ENCODE measurements around the gene DOCK1.
"Not testable (repeated sequence)": the region's sequence is repeated elsewhere in the genome, so short reads cannot be mapped to it uniquely, and the experiment has no call there.

The DOCK1 gene

GRCh38 chr10:126889421-126889820 is 15.8 kb upstream of the DOCK1 start:
- Histone ChIP-seq H3K9ac (ENCODE audit: low read length) (no peak overlapping the region), H3K36me3 (ENCODE audit: control insufficient read depth, insufficient read depth, low read length) (no peaks in the 10 kb centered on the region), H3K4me1 (ENCODE audit: control insufficient read depth, insufficient read depth, low read length) (no peaks in the 10 kb centered on the region), H3K27ac (ENCODE audit: low read depth, low read length) (no peak overlapping the region), H3K27me3 (ENCODE audit: control insufficient read depth, insufficient read depth, low read length) (no peaks in the 10 kb centered on the region), H3K4me3 (ENCODE audit: low read length) (no peak overlapping the region)

GRCh38 chr10:126890797-126891196 is 14.4 kb upstream of the DOCK1 start:
- not testable (repeated sequence) for H3K36me3 ChIP-seq (ENCODE audit: control insufficient read depth, insufficient read depth, low read length); H3K27me3 ChIP-seq (ENCODE audit: control insufficient read depth, insufficient read depth, low read length); H3K27ac ChIP-seq (ENCODE audit: low read depth, low read length); H3K9ac ChIP-seq (ENCODE audit: low read length); H3K4me1 ChIP-seq (ENCODE audit: control insufficient read depth, insufficient read depth, low read length); H3K4me3 ChIP-seq (ENCODE audit: low read length)

- Histone ChIP-seq H3K4me3 (ENCODE audit: low read length) (no peak overlapping the region), H3K27ac (ENCODE audit: low read depth, low read length) (no peak overlapping the region), H3K36me3 (ENCODE audit: control insufficient read depth, insufficient read depth, low read length) (no peaks in the 10 kb centered on the region)
Measured at GRCh38 chr10:126892226-126893175, 12.7 kb upstream of the DOCK1 start.

GRCh38 chr10:126893206-126893605 is 12.0 kb upstream of the DOCK1 start:
- no peak overlapping the region for H3K4me3 ChIP-seq (ENCODE audit: low read length)
- H3K4me1 ChIP-seq (ENCODE audit: control insufficient read depth, insufficient read depth, low read length) = no peaks in the 10 kb centered on the region
- H3K27ac ChIP-seq (ENCODE audit: low read depth, low read length) = no peak overlapping the region
- H3K36me3 ChIP-seq (ENCODE audit: control insufficient read depth, insufficient read depth, low read length) = no peaks in the 10 kb centered on the region
- H3K27me3 ChIP-seq (ENCODE audit: control insufficient read depth, insufficient read depth, low read length) = no peaks in the 10 kb centered on the region
- no peak overlapping the region for H3K9ac ChIP-seq (ENCODE audit: low read length)

More at GRCh38 chr10:126892226-126893175, 12.7 kb upstream of the DOCK1 start:
- Histone ChIP-seq H3K9ac (ENCODE audit: low read length) (no peak overlapping the region), H3K4me1 (ENCODE audit: control insufficient read depth, insufficient read depth, low read length) (no peaks in the 10 kb centered on the region), H3K27me3 (ENCODE audit: control insufficient read depth, insufficient read depth, low read length) (no peaks in the 10 kb centered on the region)

- Histone ChIP-seq H3K4me3 (ENCODE audit: low read length) (no peak overlapping the region), H3K9ac (ENCODE audit: low read length) (no peak overlapping the region), H3K27ac (ENCODE audit: low read depth, low read length) (no peak overlapping the region), H3K4me1 (ENCODE audit: control insufficient read depth, insufficient read depth, low read length) (no peaks in the 10 kb centered on the region), H3K36me3 (ENCODE audit: control insufficient read depth, insufficient read depth, low read length) (no peaks in the 10 kb centered on the region), H3K27me3 (ENCODE audit: control insufficient read depth, insufficient read depth, low read length) (no peaks in the 10 kb centered on the region)
Measured at GRCh38 chr10:126893841-126894240, 11.4 kb upstream of the DOCK1 start.

GRCh38 chr10:126895214-126895781 is 9.9 kb upstream of the DOCK1 start:
- H3K4me3 ChIP-seq (ENCODE audit: low read length) = no peak overlapping the region
- no peaks in the 10 kb centered on the region for H3K36me3 ChIP-seq (ENCODE audit: control insufficient read depth, insufficient read depth, low read length)
- H3K27ac ChIP-seq (ENCODE audit: low read depth, low read length) = no peak overlapping the region
- no peaks in the 10 kb centered on the region for H3K27me3 ChIP-seq (ENCODE audit: control insufficient read depth, insufficient read depth, low read length)
- H3K9ac ChIP-seq (ENCODE audit: low read length) = no peak overlapping the region
- no peaks in the 10 kb centered on the region for H3K4me1 ChIP-seq (ENCODE audit: control insufficient read depth, insufficient read depth, low read length)

GRCh38 chr10:126898460-126898859 is 6.8 kb upstream of the DOCK1 start:
- H3K4me1 ChIP-seq (ENCODE audit: control insufficient read depth, insufficient read depth, low read length) = no peaks in the 10 kb centered on the region
- H3K27me3 ChIP-seq (ENCODE audit: control insufficient read depth, insufficient read depth, low read length) = no peaks in the 10 kb centered on the region
- no peak overlapping the region for H3K9ac ChIP-seq (ENCODE audit: low read length)
- H3K4me3 ChIP-seq (ENCODE audit: low read length) = no peak overlapping the region
- no peak overlapping the region for H3K27ac ChIP-seq (ENCODE audit: low read depth, low read length)
- no peaks in the 10 kb centered on the region for H3K36me3 ChIP-seq (ENCODE audit: control insufficient read depth, insufficient read depth, low read length)

- not testable (repeated sequence) for H3K4me3 ChIP-seq (ENCODE audit: low read length); H3K27ac ChIP-seq (ENCODE audit: low read depth, low read length); H3K27me3 ChIP-seq (ENCODE audit: control insufficient read depth, insufficient read depth, low read length); H3K9ac ChIP-seq (ENCODE audit: low read length); H3K4me1 ChIP-seq (ENCODE audit: control insufficient read depth, insufficient read depth, low read length); H3K36me3 ChIP-seq (ENCODE audit: control insufficient read depth, insufficient read depth, low read length)
Measured at GRCh38 chr10:126899529-126899928, 5.7 kb upstream of the DOCK1 start.

GRCh38 chr10:126902157-126902556 is 3.1 kb upstream of the DOCK1 start:
- Histone ChIP-seq H3K4me1 (ENCODE audit: control insufficient read depth, insufficient read depth, low read length) (peaks cover 5% of the 10 kb centered on the region), H3K27ac (ENCODE audit: low read depth, low read length) (no peak overlapping the region), H3K27me3 (ENCODE audit: control insufficient read depth, insufficient read depth, low read length) (no peaks in the 10 kb centered on the region), H3K36me3 (ENCODE audit: control insufficient read depth, insufficient read depth, low read length) (no peaks in the 10 kb centered on the region), H3K4me3 (ENCODE audit: low read length) (no peak overlapping the region), H3K9ac (ENCODE audit: low read length) (no peak overlapping the region)

- Histone ChIP-seq H3K9ac (ENCODE audit: low read length) (no peak overlapping the region), H3K36me3 (ENCODE audit: control insufficient read depth, insufficient read depth, low read length) (no peaks in the 10 kb centered on the region), H3K27me3 (ENCODE audit: control insufficient read depth, insufficient read depth, low read length) (no peaks in the 10 kb centered on the region), H3K4me3 (ENCODE audit: low read length) (no peak overlapping the region), H3K4me1 (ENCODE audit: control insufficient read depth, insufficient read depth, low read length) (peaks cover 5% of the 10 kb centered on the region), H3K27ac (ENCODE audit: low read depth, low read length) (no peak overlapping the region)
Measured at GRCh38 chr10:126903656-126904360, 1.4 kb upstream of the DOCK1 start.

GRCh38 chr10:126904516-126904817 is 761 bp upstream of the DOCK1 start:
- Histone ChIP-seq H3K4me3 (ENCODE audit: low read length) (peak overlapping the region; percentile 64), H3K27ac (ENCODE audit: low read depth, low read length) (no peak overlapping the region), H3K9ac (ENCODE audit: low read length) (peak overlapping the region; percentile 49), H3K4me1 (ENCODE audit: control insufficient read depth, insufficient read depth, low read length) (peaks cover 5% of the 10 kb centered on the region), H3K27me3 (ENCODE audit: control insufficient read depth, insufficient read depth, low read length) (no peaks in the 10 kb centered on the region), H3K36me3 (ENCODE audit: control insufficient read depth, insufficient read depth, low read length) (no peaks in the 10 kb centered on the region)

GRCh38 chr10:126905776-126906703 is 812 bp downstream of the DOCK1 start:
- Histone ChIP-seq H3K4me3 (ENCODE audit: low read length) (peak overlapping the region; percentile 74), H3K27me3 (ENCODE audit: control insufficient read depth, insufficient read depth, low read length) (no peaks in the 10 kb centered on the region), H3K9ac (ENCODE audit: low read length) (peak overlapping the region; percentile 49), H3K27ac (ENCODE audit: low read depth, low read length) (peak overlapping the region; percentile 40), H3K4me1 (ENCODE audit: control insufficient read depth, insufficient read depth, low read length) (peaks cover 5% of the 10 kb centered on the region), H3K36me3 (ENCODE audit: control insufficient read depth, insufficient read depth, low read length) (no peaks in the 10 kb centered on the region)
